ENCODE measurements around the gene EVI5L.
A peak's percentile ranks its signal among the peaks of the same experiment; 100 is the strongest.

EVI5L gene

DNA sequence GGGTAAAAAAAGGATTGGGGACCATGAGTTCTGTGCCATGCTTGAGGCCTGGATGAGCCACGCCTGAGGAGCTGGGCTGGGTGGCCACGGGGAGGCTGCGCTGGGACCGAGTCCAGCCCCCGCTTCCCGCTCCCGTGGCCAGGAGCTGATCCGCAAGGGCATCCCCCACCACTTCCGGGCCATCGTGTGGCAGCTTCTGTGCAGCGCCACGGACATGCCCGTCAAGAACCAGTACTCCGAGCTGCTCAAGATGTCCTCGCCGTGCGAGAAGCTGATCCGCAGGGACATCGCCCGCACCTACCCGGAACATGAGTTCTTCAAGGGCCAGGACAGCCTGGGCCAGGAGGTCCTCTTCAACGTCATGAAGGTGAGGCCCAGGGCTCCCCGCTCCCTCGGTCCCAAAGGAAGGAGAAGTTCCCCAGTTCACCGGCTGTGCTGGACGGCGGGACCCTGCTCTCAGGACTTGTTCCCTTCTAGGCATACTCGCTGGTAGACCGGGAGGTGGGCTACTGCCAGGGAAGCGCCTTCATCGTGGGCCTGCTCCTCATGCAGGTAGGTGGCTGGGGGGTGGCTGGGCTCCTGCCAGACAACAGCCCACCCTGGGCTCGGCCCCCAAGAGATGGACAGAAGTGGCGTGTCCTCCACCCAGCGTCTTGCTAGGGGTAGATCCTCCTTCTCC lies 18.9 kb downstream of the EVI5L start:
- ATAC-seq (no peak), DNase-seq (no peak)
- Mint-ChIP-seq H3K4me1 (peaks cover 12% of the 10 kb centered on the region), H3K27me3 (no peaks in the 10 kb centered on the region), H3K4me3 (no peak overlapping the region), H3K9me3 (no peaks in the 10 kb centered on the region), H3K27ac (peak overlapping the region in 1 of 2 donors; percentile 89)

DNA sequence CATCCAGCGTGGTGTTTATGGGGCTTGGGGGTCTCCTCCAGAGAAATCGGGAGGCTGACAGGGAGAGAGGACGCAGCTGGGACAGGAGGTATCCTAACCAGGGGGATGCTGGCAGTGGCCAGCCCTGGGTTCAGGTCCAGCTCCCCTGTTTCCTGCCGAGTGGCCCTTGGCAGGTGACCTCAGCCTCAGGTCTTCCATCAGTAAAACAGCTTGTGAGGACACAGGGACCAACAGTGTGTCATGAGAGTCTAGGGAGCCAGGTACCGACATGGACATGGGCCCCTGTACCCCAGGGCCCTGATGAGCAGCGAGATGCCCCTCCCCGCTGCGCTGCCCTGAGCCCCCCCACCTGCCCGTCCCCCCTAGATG lies 19.6 kb downstream of the EVI5L start:
- no peak overlapping the region for H3K27ac Mint-ChIP-seq
- no peaks in the 10 kb centered on the region for H3K9me3 Mint-ChIP-seq
- no peaks in the 10 kb centered on the region for H3K27me3 Mint-ChIP-seq
- no peak for DNase-seq
- ATAC-seq = no peak
- H3K4me1 Mint-ChIP-seq = peaks cover 12% of the 10 kb centered on the region
- H3K4me3 Mint-ChIP-seq = no peak overlapping the region

GRCh38 chr19:7850000-7850813 lies 20.2 kb downstream of the EVI5L start:
- no peaks in the 10 kb centered on the region for H3K9me3 Mint-ChIP-seq
- ATAC-seq = no peak
- DNase-seq = no peak
- peaks cover 5% of the 10 kb centered on the region for H3K27me3 Mint-ChIP-seq
- H3K27ac Mint-ChIP-seq = no peak overlapping the region
- H3K4me1 Mint-ChIP-seq = peaks cover 12% of the 10 kb centered on the region
- no peak overlapping the region for H3K4me3 Mint-ChIP-seq

DNA sequence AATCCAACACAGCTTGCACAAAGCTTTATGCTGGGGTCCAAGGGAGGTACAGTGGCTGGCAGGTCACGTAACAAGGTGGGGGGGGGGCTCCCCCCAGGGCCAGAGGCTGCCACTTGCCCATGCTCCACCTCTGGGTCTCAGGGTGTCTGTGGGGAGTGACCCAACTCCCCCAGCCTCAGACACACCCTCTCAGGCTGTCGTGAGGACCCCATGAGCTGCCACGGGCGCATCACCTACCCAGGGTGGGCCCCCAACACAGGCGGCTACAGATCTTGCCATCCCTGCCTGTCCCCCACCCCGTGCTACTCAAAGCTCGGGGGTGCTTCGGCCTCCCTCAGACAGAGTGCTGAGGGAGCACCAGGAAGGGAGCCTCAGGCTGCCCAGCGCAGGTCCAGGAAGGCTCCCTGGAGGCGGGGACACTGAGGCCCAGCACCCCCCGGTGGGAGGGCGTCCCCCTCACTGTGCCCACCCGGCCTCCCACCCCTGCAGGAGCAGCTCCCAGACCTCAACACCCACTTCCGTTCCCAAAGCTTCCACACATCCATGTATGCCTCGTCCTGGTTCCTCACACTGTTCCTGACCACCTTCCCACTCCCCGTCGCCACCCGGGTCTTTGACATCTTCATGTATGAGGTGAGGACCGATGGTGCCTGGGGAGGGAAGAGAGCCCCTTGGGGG lies 21.1 kb downstream of the EVI5L start:
- ATAC-seq = peak; percentile 12
- no peak overlapping the region for H3K4me3 Mint-ChIP-seq
- H3K9me3 Mint-ChIP-seq = no peaks in the 10 kb centered on the region
- no peak for DNase-seq
- H3K27ac Mint-ChIP-seq = peak overlapping the region in 1 of 2 donors; percentile 42
- H3K4me1 Mint-ChIP-seq = peaks cover 12% of the 10 kb centered on the region
- H3K27me3 Mint-ChIP-seq = peaks cover 14% of the 10 kb centered on the region

GRCh38 chr19:7851623-7852500 lies 21.8 kb downstream of the EVI5L start:
- DNase-seq = no peak
- Mint-ChIP-seq H3K27me3 (peaks cover 20% of the 10 kb centered on the region), H3K9me3 (no peaks in the 10 kb centered on the region), H3K4me1 (peaks cover 12% of the 10 kb centered on the region), H3K4me3 (no peak overlapping the region), H3K27ac (peak overlapping the region in 1 of 2 donors; percentile 42)
- ATAC-seq = no peak

- H3K4me1 Mint-ChIP-seq = peaks cover 16% of the 10 kb centered on the region
- H3K9me3 Mint-ChIP-seq = no peaks in the 10 kb centered on the region
- H3K27ac Mint-ChIP-seq = no peak overlapping the region
- ATAC-seq (peak; percentile 86), DNase-seq (peak; percentile 73 to 74)
- no peak overlapping the region for H3K4me3 Mint-ChIP-seq
- H3K27me3 Mint-ChIP-seq = peaks cover 26% of the 10 kb centered on the region
Measured at GRCh38 chr19:7852851-7853769, 23.1 kb downstream of the EVI5L start.

GRCh38 chr19:7853770-7854128 lies 23.7 kb downstream of the EVI5L start:
- H3K4me3 Mint-ChIP-seq = no peak overlapping the region
- H3K27ac Mint-ChIP-seq = no peak overlapping the region
- no peak for ATAC-seq
- no peaks in the 10 kb centered on the region for H3K9me3 Mint-ChIP-seq
- no peak for DNase-seq
- H3K4me1 Mint-ChIP-seq = peaks cover 18% of the 10 kb centered on the region
- peaks cover 26% of the 10 kb centered on the region for H3K27me3 Mint-ChIP-seq

- Mint-ChIP-seq H3K27ac (no peak overlapping the region), H3K27me3 (peaks cover 31% of the 10 kb centered on the region), H3K4me3 (no peak overlapping the region), H3K9me3 (no peaks in the 10 kb centered on the region), H3K4me1 (peaks cover 18% of the 10 kb centered on the region)
- no peak for ATAC-seq
- no peak for DNase-seq
Measured at GRCh38 chr19:7855426-7856108, 25.5 kb downstream of the EVI5L start.

DNA sequence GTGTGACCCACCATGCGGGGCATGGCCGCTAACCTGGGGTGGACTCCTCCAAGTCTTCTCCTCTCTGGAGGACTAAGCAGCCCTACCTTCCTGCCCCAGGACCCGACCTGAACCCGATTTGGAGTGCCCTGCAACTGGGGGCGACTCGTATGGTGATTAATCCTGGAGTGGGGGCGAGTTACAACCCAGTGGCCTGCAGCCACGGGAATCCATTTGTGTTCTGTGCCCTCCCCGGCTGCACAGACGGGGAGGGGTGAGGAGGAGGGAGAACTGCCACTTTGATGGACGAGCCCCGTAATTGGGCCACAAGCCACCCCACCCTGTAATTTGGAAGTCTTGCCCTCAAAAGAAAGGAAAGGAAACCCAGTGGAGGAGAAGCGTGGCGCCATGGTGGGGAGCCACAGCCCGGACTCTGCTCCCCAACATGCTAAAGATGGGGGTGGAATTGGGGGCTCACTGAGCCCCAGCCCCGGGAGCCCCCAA lies 26.1 kb downstream of the EVI5L start:
- Mint-ChIP-seq H3K27ac (no peak overlapping the region), H3K4me1 (peaks cover 21% of the 10 kb centered on the region), H3K9me3 (no peaks in the 10 kb centered on the region), H3K4me3 (no peak overlapping the region), H3K27me3 (peaks cover 37% of the 10 kb centered on the region)
- ATAC-seq (no peak), DNase-seq (no peak)

GRCh38 chr19:7856679-7857663 lies 27.0 kb downstream of the EVI5L start:
- no peaks in the 10 kb centered on the region for H3K9me3 Mint-ChIP-seq
- peak overlapping the region in 1 of 2 donors; percentile 67 for H3K27ac Mint-ChIP-seq
- H3K4me3 Mint-ChIP-seq = no peak overlapping the region
- peaks cover 29% of the 10 kb centered on the region for H3K4me1 Mint-ChIP-seq
- H3K27me3 Mint-ChIP-seq = peaks cover 45% of the 10 kb centered on the region
- no peak for DNase-seq
- no peak for ATAC-seq

- no peaks in the 10 kb centered on the region for H3K9me3 Mint-ChIP-seq
- H3K27me3 Mint-ChIP-seq = peaks cover 52% of the 10 kb centered on the region
- DNase-seq (no peak), ATAC-seq (no peak)
- H3K4me3 Mint-ChIP-seq = no peak overlapping the region
- no peak overlapping the region for H3K27ac Mint-ChIP-seq
- peaks cover 34% of the 10 kb centered on the region for H3K4me1 Mint-ChIP-seq
Measured at GRCh38 chr19:7857727-7858108, 27.7 kb downstream of the EVI5L start.

DNA sequence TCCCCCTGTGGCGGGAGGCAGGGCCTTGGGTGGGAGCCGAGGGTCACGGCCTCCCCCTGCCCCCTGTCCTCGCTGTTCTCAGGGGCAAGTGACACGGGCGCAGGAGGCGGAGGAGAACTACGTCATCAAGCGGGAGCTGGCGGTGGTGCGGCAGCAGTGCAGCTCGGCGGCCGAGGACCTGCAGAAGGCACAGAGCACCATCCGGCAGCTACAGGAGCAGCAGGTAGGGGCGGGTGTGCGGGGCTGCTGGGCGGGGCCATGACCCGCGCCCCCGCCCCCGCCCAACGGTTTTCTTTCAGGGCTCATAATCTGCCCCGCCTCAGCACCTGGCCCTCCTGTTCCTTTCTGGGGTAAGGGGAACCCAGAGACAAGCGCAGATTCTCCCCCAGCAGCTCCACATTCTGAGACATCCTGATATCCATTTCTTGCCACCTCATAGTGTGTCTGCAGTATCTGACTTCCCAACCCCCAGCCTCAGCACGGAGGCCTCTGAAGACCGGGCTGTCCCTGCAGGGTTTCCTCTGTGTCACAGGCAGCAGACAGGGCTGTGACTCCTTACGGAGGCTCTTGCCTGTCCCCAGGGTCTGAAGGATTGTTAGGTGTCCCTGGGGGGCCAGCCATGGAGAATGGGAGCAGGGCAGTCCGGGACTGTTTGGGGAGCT lies 28.2 kb downstream of the EVI5L start:
- Mint-ChIP-seq H3K27me3 (peaks cover 54% of the 10 kb centered on the region), H3K4me1 (peaks cover 28% of the 10 kb centered on the region), H3K27ac (no peak overlapping the region), H3K9me3 (no peaks in the 10 kb centered on the region), H3K4me3 (peak overlapping the region in 1 of 2 donors; percentile 46)
- DNase-seq (no peak), ATAC-seq (no peak)

All from stimulated activated naive CD8-positive, alpha-beta T cell treated with anti-CD3 and anti-CD28 coated beads, Interleukin-15, amount 100 ng/mL, for 72 hours (primary cell).